HG02623 (cell line): Measurements from ENCODE around the gene ZNF695.
"Not testable (repeated sequence)": the region's sequence is repeated elsewhere in the genome, so short reads cannot be mapped to it uniquely, and the experiment has no call there.

Experiments used
- ATAC-seq: cut with Tn5 transposase; IDR thresholded peaks from one replicate; pipeline ENCODE4 v1.9.1; 2021; ENCODE audit warnings: moderate library complexity; ENCODE audit not compliant: unreplicated experiment

The ZNF695 gene

GRCh38 chr1:247007511-247008405 lies at the start of gene ZNF695:
ZNF695 (minus strand) TSS chr1:247008057; CDS start chr1:247007908, 149 bp downstream.
- ATAC-seq, result peak; percentile 100

GRCh38 chr1:247056071-247056470 lies 48.2 kb upstream of the ZNF695 start:
- ATAC-seq, result no peak

DNA sequence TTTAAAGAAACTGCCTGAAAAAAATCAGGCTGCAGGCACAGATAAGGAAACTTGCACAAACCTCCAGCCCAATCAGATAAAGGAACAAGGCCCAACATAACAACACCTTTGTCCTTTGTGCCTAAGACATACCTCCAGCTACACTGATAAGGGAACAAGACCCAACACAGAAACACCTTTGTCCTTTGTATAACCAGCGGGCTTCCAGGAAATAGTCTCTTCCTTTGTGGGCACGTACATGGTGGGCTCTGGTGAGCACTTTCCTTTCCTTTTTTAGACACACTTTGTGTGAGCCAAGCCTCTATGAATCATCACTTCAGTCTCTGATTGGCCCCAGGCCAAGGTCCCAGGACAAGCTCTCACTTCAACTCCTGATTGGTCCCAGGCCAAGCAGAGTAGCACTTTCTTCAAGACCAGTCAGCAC lies 47.1 kb upstream of the ZNF695 start:
- ATAC-seq, result no peak

DNA sequence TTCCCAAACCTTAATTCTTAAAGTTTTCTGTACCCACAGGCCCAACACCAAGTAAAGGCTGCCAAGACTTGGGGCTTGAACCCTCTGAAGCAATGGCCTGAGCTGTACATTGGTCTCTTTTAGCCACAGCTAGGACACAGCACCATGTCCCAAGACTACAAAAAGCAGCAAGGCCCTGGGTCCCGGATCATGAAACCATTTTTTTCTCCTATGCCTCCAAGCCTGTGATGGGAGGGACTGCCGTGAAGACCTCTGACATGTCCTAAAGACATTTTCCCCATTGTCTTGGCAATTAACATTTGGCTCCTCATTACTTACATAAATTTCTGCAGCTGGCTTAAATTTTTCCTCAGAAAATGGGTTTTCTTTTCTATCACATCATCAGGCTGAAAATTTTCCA lies 39.8 kb upstream of the ZNF695 start:
- no peak for ATAC-seq

- no peak for ATAC-seq
These were observed 39.4 kb upstream of the ZNF695 start for GRCh38 chr1:247047260-247047659.

DNA sequence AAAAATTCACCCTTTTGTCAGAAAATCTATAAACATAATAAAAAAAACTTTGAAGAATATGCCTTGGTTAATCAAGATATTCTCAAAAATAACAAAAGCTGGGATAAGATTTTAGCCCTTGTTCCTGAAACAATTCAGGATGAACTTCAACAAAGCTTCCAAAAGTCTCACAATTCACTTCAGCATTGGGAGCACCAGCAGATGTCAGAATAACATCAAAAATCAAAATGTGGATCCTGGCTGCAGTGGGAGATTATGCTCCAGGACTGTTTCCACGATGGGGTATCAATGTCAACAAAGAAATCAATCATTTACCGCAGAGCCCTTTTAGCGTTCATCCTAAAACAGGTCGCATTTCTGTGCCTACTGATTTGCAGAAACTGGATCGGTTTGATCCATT lies 35.5 kb upstream of the ZNF695 start:
- ATAC-seq, result no peak

GRCh38 chr1:247037511-247038320 lies 29.9 kb upstream of the ZNF695 start:
- no peak for ATAC-seq

DNA sequence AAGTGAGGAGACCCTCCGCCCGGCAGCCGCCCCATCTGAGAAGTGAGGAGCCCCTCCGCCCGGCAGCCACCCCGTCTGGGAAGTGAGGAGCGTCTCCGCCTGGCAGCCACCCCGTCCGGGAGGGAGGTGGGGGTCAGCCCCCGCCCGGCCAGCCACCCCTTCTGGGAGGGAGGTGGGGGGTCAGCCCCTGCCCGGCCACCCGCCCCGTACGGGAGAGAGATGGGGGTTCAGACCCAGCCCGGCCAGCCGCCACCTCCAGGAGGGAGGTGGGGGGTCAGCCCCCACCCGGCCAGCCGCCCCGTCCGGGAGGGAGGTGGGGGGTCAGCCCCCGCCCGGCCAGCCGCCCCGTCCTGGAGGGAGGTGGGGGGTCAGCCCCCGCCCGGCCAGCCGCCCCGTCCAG lies 24.4 kb upstream of the ZNF695 start:
- ATAC-seq, result not testable (repeated sequence)

DNA sequence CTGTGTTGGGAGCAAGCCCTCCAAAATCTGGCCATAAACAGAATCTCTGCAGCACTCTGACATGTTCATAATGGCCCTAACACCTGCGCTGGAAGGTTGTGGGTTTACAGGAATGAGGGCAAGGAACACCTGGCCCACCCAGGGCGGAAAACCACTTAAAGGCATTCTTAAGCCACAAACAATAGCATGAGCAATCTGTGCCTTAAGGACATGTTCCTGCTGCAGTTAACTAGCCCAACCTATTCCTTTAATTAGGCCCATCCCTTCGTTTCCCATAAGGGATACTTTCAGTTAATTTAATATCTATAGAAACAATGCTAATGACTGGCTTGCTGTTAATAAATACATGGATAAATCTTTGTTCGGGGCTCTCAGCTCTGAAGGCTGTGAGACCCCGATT lies 16.8 kb upstream of the ZNF695 start:
- not testable (repeated sequence) for ATAC-seq

DNA sequence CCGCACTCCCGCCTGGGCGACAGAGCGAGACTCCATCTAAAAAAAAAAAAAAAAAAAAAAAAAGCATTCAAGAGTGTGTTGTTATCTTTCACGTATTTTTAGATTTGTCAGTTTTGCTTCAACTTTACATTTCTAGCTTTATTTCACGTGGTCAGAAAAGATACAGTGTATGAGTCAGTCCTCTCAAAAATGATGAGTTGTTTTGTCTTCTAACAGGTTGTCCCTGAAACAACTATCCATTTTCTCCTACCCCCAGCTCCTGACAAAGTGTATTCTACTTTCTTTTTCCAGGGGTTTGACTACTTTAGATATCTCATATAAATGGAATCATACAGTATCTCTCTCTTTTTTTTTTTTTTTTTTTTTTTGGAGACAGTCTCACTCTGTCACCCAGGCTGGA lies 5.5 kb upstream of the ZNF695 start:
- ATAC-seq, result no peak

- ATAC-seq, result no peak
These were observed 546 bp upstream of the ZNF695 start for GRCh38 chr1:247008406-247008799.

DNA sequence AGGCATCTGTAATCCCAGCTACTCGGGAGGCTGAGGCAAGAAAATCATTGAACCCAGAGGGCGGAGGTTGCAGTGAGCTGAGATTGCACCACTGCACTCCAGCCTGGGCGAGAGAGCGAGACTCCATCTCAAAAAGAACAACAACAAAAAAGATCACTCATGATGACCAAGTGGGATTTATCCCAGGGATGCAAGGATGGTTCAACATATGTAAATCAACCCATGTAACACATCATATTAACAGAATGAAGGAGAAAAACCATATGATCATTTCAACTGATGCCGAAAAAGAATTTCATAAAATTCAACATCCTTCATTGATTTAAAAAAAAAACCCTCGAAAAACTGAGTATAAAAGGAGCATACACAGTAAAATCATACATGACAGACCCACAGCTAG lies 3.8 kb downstream of the ZNF695 start:
- not testable (repeated sequence) for ATAC-seq

DNA sequence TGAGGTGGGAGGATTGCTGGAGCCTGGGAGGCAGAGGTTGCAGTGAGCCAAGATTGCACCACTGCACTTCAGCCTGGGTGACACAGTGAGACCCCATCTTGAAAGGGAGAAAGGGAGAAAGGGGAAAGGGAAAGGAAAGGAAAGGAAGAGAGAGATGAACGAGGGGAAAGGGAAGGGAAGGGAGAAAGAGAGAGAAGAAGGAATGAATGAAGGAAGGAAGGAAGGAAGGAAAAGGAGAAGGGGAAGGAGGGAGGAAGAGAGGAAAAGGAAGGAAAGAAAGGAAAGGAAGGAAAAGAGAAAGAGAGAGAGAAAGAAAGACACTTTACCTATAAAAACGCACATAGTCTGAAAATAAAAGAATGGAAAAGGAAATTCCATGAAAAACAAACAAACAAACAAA lies 18.0 kb downstream of the ZNF695 start:
- ATAC-seq, result no peak

DNA sequence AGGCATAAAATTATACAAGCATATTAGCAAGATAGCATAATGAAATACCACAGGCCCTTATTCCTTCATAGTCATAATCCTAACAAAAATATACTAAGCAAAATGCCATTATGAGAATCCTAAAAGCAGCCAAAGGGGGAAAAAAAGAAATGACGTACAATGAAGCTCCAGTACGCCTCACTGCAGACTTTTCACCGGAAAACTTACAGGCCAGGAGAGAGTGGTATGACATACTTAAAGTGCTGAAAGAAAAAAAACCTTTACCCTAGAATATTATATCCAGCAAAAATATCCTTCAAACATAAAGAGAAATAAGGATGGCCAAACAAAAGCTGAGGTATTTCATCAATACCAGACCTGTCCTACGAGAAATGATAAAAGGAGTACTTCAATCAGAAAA lies 19.5 kb downstream of the ZNF695 start:
- ATAC-seq, result no peak

- ATAC-seq, result no peak
These were observed 20.7 kb downstream of the ZNF695 start for GRCh38 chr1:246987083-246987690.

- no peak for ATAC-seq
These were observed 29.1 kb downstream of the ZNF695 start for GRCh38 chr1:246978785-246979184.

DNA sequence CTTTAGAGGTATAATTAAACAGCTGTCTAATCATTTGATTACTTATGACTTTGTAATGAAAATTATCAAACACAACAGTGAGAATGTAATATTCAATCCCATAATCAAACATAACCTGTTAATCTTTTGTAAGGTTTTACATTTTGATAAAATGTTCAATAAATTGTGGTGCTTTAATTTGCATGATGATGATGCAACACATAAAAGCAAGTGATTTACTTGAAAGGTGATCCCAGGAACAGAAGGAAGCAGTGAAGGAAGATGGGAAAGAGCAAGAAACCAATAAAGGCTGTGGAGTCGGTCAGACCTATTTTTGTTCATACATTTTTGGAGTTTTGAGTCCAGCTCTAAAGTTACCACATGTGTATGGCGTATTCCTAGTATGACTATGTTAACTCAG lies 29.6 kb downstream of the ZNF695 start:
- ATAC-seq, result no peak

GRCh38 chr1:246971969-246972368 lies 35.9 kb downstream of the ZNF695 start:
- no peak for ATAC-seq

- no peak for ATAC-seq
These were observed 36.7 kb downstream of the ZNF695 start for GRCh38 chr1:246971090-246971721.

- ATAC-seq, result no peak
These were observed 38.2 kb downstream of the ZNF695 start for GRCh38 chr1:246969621-246970020.

DNA sequence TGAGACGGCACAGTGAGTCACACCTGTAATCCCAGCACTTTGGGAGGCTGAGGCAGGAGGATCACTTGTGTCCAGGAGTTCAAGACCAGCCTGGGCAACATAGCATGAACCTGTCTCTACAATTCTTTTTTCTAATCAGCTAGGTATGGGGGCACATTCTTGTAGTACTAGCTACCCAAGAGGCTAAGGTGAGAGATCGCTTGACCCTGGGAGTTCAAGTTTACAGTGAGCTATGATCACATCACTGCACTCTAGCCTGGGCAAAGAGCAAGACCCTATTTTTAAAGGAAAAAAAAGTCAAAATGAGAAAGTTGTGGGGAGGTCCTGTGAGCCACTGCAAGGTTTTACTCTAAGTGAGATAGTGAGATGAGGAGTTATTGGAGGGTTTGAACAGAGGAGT lies 41.4 kb downstream of the ZNF695 start:
- no peak for ATAC-seq
